MM.1S (cell line): ENCODE measurements around the gene PCDHGA7.

Experiments
- DNase-seq: peaks from one replicate; pipeline ENCODE4 v3.0.0-alpha.2; 2015
- H2AFZ ChIP-seq: fragments of 300-600 bp; sonication (generic); 2 replicates; pipeline ENCODE4 v1.6.0; 2016; ENCODE audit warnings: antibody characterized with exemption, low read length
- H3F3A ChIP-seq: fragments of 300-600 bp; sonication (generic); 2 replicates; pipeline ENCODE4 v1.6.1; 2016; ENCODE audit warnings: mild to moderate bottlenecking, antibody characterized with exemption, low read length, moderate library complexity, mixed read lengths; ENCODE audit not compliant: insufficient read depth
- H3K27ac ChIP-seq: fragments of 300-600 bp; sonication (generic); 2 replicates; pipeline ENCODE4 v1.5.1; 2016; ENCODE audit warnings: mild to moderate bottlenecking, low read length
- H3K27me3 ChIP-seq: fragments of 300-600 bp; sonication (generic); replicated peaks from 2 replicates; pipeline ENCODE4 v1.6.0; 2016; ENCODE audit warnings: low read length; ENCODE audit not compliant: insufficient read depth
- H3K36me3 ChIP-seq: fragments of 300-600 bp; sonication (generic); replicated peaks from 2 replicates; pipeline ENCODE4 v1.6.1; 2016; ENCODE audit warnings: mild to moderate bottlenecking, low read length, mixed read lengths; ENCODE audit not compliant: insufficient read depth
- H3K4me1 ChIP-seq: fragments of 300-600 bp; sonication (generic); 2 replicates; pipeline ENCODE4 v1.6.1; 2016; ENCODE audit warnings: low read length, mixed read lengths
- H3K4me2 ChIP-seq: fragments of 300-600 bp; sonication (generic); 2 replicates; pipeline ENCODE4 v1.6.0; 2016; ENCODE audit warnings: low read depth, low read length
- H3K4me3 ChIP-seq: fragments of 300-600 bp; sonication (generic); 2 replicates; pipeline ENCODE4 v1.5.1; 2016; ENCODE audit warnings: low read length, mixed read lengths
- H3K79me2 ChIP-seq: fragments of 300-600 bp; sonication (generic); 2 replicates; pipeline ENCODE4 v1.6.1; 2016; ENCODE audit warnings: mixed run types, low read length, mixed read lengths
- H3K9ac ChIP-seq: fragments of 300-600 bp; sonication (generic); 2 replicates; pipeline ENCODE4 v1.6.1; 2016; ENCODE audit warnings: low read length, mixed read lengths
- H3K9me2 ChIP-seq: fragments of 300-600 bp; sonication (generic); replicated peaks from 2 replicates; pipeline ENCODE4 v1.6.1; 2016; ENCODE audit warnings: mild to moderate bottlenecking, low read length, mixed read lengths; ENCODE audit not compliant: insufficient read depth
- H3K9me3 ChIP-seq: fragments of 300-600 bp; sonication (generic); replicated peaks from 2 replicates; pipeline ENCODE4 v1.6.1; 2016; ENCODE audit warnings: mild to moderate bottlenecking, low read length, mixed read lengths; ENCODE audit not compliant: insufficient read depth
- H4K20me1 ChIP-seq: fragments of 300-600 bp; sonication (generic); 2 replicates; pipeline ENCODE4 v1.6.1; 2016; ENCODE audit warnings: mild to moderate bottlenecking, low read length, moderate library complexity, mixed read lengths; ENCODE audit not compliant: insufficient read depth
- EZH2 ChIP-seq: fragments of 300-600 bp; sonication (generic); optimal IDR thresholded peaks from 2 replicates; pipeline ENCODE3; 2017; ENCODE audit warnings: low read depth, mild to moderate bottlenecking, antibody characterized with exemption, low read length, mixed read lengths
- EZH2phosphoT487 ChIP-seq: fragments of 300-600 bp; sonication (generic); IDR thresholded peaks from 2 replicates; pipeline ENCODE4 v1.6.1; 2018; ENCODE audit warnings: antibody characterized with exemption, low read length
- TF ChIP-seq, protein P1 (sequence below): fragments of 300-600 bp; sonication (generic); IDR thresholded peaks from 2 replicates; pipeline ENCODE4 v1.5.1; 2016; ENCODE audit warnings: antibody characterized with exemption, low read length, mixed read lengths

The PCDHGA7 gene

GRCh38 chr5:141354900-141355469 is 27.6 kb upstream of the PCDHGA7 start, which contains the start of gene PCDHGA4:
Gene PCDHGA4 (plus strand): TSS chr5:141355021. CDS start chr5:141355108, 87 bp downstream.
- no peaks in the 10 kb centered on the region for H3F3A ChIP-seq
- no peak within 1 kb of the TSS for H3K9ac ChIP-seq
- H3K36me3 ChIP-seq, result no peaks in the 10 kb centered on the region
- 0 out of 2 replicates have a peak, but pooled peaks cover 6% of the 10 kb centered on the region for H3K27me3 ChIP-seq
- TF ChIP-seq, protein P1, sequence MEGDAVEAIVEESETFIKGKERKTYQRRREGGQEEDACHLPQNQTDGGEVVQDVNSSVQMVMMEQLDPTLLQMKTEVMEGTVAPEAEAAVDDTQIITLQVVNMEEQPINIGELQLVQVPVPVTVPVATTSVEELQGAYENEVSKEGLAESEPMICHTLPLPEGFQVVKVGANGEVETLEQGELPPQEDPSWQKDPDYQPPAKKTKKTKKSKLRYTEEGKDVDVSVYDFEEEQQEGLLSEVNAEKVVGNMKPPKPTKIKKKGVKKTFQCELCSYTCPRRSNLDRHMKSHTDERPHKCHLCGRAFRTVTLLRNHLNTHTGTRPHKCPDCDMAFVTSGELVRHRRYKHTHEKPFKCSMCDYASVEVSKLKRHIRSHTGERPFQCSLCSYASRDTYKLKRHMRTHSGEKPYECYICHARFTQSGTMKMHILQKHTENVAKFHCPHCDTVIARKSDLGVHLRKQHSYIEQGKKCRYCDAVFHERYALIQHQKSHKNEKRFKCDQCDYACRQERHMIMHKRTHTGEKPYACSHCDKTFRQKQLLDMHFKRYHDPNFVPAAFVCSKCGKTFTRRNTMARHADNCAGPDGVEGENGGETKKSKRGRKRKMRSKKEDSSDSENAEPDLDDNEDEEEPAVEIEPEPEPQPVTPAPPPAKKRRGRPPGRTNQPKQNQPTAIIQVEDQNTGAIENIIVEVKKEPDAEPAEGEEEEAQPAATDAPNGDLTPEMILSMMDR, result peak; percentile 54
- TF ChIP-seq EZH2, result no peak
- H3K27ac ChIP-seq, result no peak within 1 kb of the TSS
- DNase-seq, result no peak
- H3K79me2 ChIP-seq, result no peaks in the 10 kb centered on the region
- H3K4me2 ChIP-seq, result 0 out of 2 replicates have a peak within 1 kb of the TSS, but pooled peaks have one; percentile 8
- no peaks in the 10 kb centered on the region for H3K9me2 ChIP-seq
- no peak within 1 kb of the TSS for H3K4me3 ChIP-seq
- no peaks in the 10 kb centered on the region for H3K4me1 ChIP-seq
- H3K9me3 ChIP-seq, result no peaks in the 10 kb centered on the region
- peak within 1 kb of the TSS; percentile 16; the same call in 1 of the 2 replicates for H2AFZ ChIP-seq
- H4K20me1 ChIP-seq, result no peaks in the 10 kb centered on the region

- H3K4me1 ChIP-seq, result no peaks in the 10 kb centered on the region
- DNase-seq, result no peak
- no peaks in the 10 kb centered on the region for H3K9me3 ChIP-seq
- no peaks in the 10 kb centered on the region for H4K20me1 ChIP-seq
- no peak overlapping the region for H3K4me2 ChIP-seq
- H3F3A ChIP-seq, result no peaks in the 10 kb centered on the region
- no peaks in the 10 kb centered on the region for H3K9me2 ChIP-seq
- no peak for TF ChIP-seq EZH2phosphoT487
- TF ChIP-seq, protein P1, result no peak
- TF ChIP-seq EZH2, result no peak
- H2AFZ ChIP-seq, result no peak overlapping the region
- H3K79me2 ChIP-seq, result no peaks in the 10 kb centered on the region
- no peaks in the 10 kb centered on the region for H3K36me3 ChIP-seq
- H3K27ac ChIP-seq, result no peak overlapping the region
- H3K4me3 ChIP-seq, result no peak overlapping the region
- 0 out of 2 replicates have a peak, but pooled peaks cover 3% of the 10 kb centered on the region for H3K27me3 ChIP-seq
- H3K9ac ChIP-seq, result no peak overlapping the region
Observed at GRCh38 chr5:141355641-141356040, 26.9 kb upstream of the PCDHGA7 start.

DNA sequence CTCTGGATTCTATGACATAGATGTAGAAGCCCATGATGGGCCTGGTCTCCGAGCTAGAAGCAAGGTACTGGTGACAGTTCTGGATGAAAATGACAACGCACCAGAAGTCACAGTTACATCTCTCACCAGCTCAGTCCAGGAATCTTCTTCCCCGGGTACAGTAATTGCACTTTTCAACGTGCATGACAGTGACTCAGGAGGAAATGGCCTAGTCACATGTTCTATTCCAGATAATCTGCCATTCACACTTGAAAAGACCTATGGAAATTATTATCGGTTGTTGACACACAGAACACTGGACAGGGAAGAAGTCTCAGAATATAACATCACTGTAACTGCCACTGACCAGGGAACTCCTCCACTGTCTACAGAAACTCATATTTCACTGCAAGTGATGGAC is 26.4 kb upstream of the PCDHGA7 start:
- no peaks in the 10 kb centered on the region for H3K27me3 ChIP-seq
- TF ChIP-seq, protein P1, result no peak
- no peak for TF ChIP-seq EZH2
- no peak for TF ChIP-seq EZH2phosphoT487
- H3K4me3 ChIP-seq, result no peak overlapping the region
- no peak overlapping the region for H3K27ac ChIP-seq
- H3K4me1 ChIP-seq, result no peaks in the 10 kb centered on the region
- H3K4me2 ChIP-seq, result no peak overlapping the region
- H3K79me2 ChIP-seq, result no peaks in the 10 kb centered on the region
- no peaks in the 10 kb centered on the region for H3K9me3 ChIP-seq
- H3F3A ChIP-seq, result no peaks in the 10 kb centered on the region
- no peaks in the 10 kb centered on the region for H3K36me3 ChIP-seq
- no peak overlapping the region for H3K9ac ChIP-seq
- H2AFZ ChIP-seq, result no peak overlapping the region
- DNase-seq, result no peak
- no peaks in the 10 kb centered on the region for H4K20me1 ChIP-seq
- no peaks in the 10 kb centered on the region for H3K9me2 ChIP-seq
